ENCODE data around the gene FARP2.

- TF ChIP-seq CTCF (IDR thresholded peaks at IDR 0.05; ENCODE audit: low read depth, low read length) (no peak), EZH2phosphoT487 (IDR thresholded peaks at IDR 0.05; ENCODE audit: low read depth) (no peak)
Observed at GRCh38 chr2:241458687-241459086, 102.6 kb downstream of the FARP2 start.
